ENCODE data around the gene EPS8L1.
"Not testable (repeated sequence)": the region's sequence is repeated elsewhere in the genome, so short reads cannot be mapped to it uniquely, and the experiment has no call there.

EPS8L1 gene

GRCh38 chr19:55056827-55057226, 18.8 kb upstream of the EPS8L1 start:
- H3K4me3 ChIP-seq (ENCODE audit: low read depth, low read length), result no peak overlapping the region
- TF ChIP-seq, protein P1, sequence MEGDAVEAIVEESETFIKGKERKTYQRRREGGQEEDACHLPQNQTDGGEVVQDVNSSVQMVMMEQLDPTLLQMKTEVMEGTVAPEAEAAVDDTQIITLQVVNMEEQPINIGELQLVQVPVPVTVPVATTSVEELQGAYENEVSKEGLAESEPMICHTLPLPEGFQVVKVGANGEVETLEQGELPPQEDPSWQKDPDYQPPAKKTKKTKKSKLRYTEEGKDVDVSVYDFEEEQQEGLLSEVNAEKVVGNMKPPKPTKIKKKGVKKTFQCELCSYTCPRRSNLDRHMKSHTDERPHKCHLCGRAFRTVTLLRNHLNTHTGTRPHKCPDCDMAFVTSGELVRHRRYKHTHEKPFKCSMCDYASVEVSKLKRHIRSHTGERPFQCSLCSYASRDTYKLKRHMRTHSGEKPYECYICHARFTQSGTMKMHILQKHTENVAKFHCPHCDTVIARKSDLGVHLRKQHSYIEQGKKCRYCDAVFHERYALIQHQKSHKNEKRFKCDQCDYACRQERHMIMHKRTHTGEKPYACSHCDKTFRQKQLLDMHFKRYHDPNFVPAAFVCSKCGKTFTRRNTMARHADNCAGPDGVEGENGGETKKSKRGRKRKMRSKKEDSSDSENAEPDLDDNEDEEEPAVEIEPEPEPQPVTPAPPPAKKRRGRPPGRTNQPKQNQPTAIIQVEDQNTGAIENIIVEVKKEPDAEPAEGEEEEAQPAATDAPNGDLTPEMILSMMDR (IDR thresholded peaks at IDR 0.05; ENCODE audit: low read depth, low read length), result no peak

GRCh38 chr19:55058781-55059610, 16.7 kb upstream of the EPS8L1 start:
- TF ChIP-seq, protein P1 (IDR thresholded peaks at IDR 0.05; ENCODE audit: low read depth, low read length), result no peak

GRCh38 chr19:55060287-55060686, 15.4 kb upstream of the EPS8L1 start:
- not testable (repeated sequence) for H3K4me3 ChIP-seq (ENCODE audit: low read depth, low read length)

More at GRCh38 chr19:55058781-55059610, 16.7 kb upstream of the EPS8L1 start:
- H3K4me3 ChIP-seq (ENCODE audit: low read depth, low read length), result no peak overlapping the region

DNA sequence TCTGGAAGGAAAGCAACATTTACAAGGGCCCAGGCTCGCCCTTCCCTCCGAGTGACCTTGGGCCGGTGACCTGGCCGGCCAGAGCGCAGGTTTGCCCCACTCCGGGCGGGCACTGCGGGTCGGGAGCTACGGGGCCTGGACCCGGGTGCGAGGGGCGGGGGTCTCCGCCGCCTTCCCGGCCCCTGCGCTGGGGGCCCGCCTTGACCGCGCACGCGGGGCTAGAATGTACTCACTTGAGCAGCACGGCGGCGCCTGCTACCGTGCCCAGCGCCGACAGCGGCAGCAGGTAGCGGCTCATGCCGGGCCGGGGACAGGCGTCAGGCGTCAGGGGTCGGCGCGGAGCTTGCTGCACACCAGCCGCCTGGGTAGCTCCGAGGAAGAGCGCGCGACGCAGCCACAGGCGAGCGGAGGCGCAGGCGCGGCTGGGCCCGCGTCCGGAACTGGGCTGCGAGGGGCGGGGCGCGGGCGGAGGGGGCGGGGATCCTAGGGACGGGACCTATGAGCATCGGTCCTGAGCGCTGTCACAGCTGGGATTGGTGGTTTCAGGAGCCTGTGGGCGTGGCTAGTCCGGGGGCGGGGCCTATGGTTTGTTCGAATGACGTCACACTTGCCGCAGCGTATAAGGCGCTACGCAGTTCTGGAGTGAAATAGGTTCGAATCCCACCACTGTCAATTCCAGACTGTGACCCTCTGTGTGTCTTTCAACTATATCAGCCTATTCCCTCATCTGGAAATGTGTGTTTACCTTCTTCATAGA, 12.8 kb upstream of the EPS8L1 start, which contains the start of gene RDH13:
Gene RDH13, minus strand, starts transcription at position 414 of the 757 bp plus-strand sequence. Its CDS starts 116 bp downstream, at position 298.
- peak within 1 kb of the TSS; percentile 83 for H3K4me3 ChIP-seq (ENCODE audit: low read depth, low read length)
- TF ChIP-seq, protein P1 (IDR thresholded peaks at IDR 0.05; ENCODE audit: low read depth, low read length), result no peak

DNA sequence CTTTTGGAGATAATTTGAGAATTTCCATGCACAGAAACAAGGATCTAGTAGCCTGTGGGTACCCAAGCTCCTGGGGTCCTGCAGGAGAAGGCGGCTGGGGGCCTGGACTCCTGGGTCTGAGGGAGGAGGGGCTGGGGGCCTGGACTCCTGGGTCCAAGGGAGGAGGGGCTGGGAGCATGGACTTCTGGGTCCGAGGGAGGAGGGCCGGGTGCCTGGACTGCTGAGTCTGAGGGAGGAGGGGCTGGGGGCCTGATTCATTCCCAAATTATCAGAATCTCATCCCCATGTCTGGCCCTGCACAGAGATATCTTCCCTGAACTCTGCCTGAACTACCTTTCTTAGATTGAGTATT, 12.2 kb upstream of the EPS8L1 start:
- peak overlapping the region; percentile 83 for H3K4me3 ChIP-seq (ENCODE audit: low read depth, low read length)
- TF ChIP-seq, protein P1 (IDR thresholded peaks at IDR 0.05; ENCODE audit: low read depth, low read length), result no peak

GRCh38 chr19:55065516-55065915, 10.2 kb upstream of the EPS8L1 start:
- H3K4me3 ChIP-seq (ENCODE audit: low read depth, low read length), result not testable (repeated sequence)

DNA sequence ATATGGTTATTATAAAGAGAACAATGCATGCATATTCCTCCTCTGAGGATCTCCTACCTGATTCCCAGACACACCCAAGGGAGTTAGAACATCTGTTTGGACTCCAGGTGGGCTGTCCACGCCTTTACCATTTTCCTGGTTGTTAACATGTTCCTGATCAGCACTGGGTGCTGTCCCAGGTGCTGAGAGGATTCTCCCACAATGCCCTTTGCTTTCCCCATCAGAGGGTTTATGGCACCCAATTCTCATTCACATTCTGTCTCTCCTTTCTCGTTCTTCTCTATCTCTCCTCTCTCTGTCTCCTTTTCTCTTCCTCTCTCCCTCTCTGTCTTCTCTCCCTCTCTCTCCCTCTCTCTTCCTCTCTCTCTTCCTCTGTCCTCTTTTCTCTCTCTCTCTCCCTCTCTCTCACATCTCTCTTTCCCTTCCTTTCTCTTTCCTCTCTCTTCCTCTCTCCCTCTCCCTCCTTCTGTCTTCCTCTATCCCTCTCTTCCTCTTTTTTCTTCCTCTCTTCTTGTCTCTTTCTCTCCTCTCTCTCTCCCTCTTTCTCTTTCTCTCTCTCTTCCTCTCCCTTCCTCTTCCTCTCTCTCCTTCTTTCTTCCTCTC, 9.5 kb upstream of the EPS8L1 start:
- H3K4me3 ChIP-seq (ENCODE audit: low read depth, low read length), result no peak overlapping the region
- TF ChIP-seq, protein P1 (IDR thresholded peaks at IDR 0.05; ENCODE audit: low read depth, low read length), result no peak

DNA sequence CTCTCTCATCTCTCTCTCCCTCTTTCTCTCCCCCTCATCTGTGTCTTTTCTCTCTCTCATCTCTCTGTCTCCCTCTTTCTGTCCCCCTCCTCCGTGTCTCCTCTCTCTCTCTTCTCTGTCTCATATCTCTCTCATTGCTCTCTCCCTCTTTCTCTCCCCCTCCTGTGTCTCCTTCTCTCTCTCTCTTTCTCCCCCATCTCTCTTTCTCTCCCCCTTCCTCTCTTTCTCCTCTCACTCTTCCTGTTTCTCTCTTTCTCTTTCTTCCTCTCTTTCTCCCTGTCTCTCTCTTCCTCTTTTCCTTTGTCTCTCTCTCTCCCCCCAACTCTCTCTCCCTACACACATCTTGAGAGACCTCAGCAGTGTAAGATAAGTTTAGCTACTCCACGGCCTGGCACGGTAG, 7.8 kb upstream of the EPS8L1 start:
- TF ChIP-seq, protein P1 (IDR thresholded peaks at IDR 0.05; ENCODE audit: low read depth, low read length), result no peak
- H3K4me3 ChIP-seq (ENCODE audit: low read depth, low read length), result no peak overlapping the region
